GM18498 (cell line): ENCODE measurements around the gene GZF1.
A peak's percentile ranks its signal among the peaks of the same experiment; 100 is the strongest.

Source experiments
- ATAC-seq: cut with Tn5 transposase; IDR thresholded peaks from one replicate; pipeline ENCODE4 v1.9.1; 2021; ENCODE audit warnings: mild to moderate bottlenecking, moderate library complexity; ENCODE audit not compliant: unreplicated experiment

Gene GZF1

DNA sequence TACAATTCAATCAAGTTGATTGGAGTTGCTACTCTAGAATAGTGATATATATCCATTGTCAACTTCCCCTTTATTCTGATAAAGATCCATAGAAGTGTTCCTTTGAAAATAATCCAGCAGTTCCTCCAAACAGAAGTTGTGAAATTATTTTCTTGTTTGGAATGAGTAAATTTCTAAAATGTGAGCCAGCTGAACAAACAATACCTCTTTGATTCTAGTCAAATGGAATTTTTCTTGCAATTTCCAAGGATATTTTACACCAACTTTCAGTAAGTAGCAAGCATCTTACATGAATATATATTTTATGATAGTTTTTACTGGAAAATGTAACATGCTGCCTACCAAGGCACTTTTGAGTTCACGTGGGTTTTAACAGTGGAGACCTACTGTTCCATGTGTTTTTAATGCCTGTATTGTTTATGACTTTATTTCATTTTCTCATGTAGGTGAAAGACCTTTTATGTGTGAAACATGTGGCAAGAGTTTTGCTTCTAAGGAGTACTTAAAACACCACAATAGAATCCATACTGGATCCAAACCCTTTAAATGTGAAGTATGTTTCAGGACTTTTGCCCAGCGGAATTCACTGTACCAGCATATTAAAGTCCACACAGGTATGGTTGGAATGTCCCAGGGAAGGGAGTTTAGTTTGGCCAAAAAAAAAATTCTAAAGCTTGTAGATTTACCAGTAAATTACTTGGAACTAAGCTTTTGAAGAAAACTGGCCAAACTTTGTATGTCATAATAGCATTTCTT, 6.5 kb downstream of the GZF1 start:
- no peak for ATAC-seq

- ATAC-seq = no peak
Observed at GRCh38 chr20:23369072-23369823, 7.3 kb downstream of the GZF1 start.

GRCh38 chr20:23370274-23370673, 8.3 kb downstream of the GZF1 start:
- no peak for ATAC-seq

DNA sequence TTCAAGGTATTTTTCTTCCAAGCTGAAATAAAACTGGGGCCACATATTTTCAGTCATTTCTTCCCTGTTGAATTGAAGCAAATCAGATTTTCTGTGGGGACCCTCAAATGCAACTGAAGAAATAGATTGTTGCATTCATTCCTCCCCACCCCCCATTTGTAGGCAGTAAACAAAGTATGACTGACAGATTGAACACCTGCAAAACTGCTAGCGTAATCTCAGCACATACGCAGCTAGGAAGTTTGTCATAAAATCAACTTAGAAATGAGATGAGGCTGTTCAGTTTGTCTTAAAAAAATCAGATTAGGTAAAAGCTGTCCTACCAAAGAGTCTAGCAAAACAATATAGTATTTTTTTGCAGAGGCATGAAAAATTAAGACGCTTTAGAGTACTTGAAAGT, 8.9 kb downstream of the GZF1 start:
- no peak for ATAC-seq

GRCh38 chr20:23371496-23371895, 9.5 kb downstream of the GZF1 start:
- no peak for ATAC-seq

GRCh38 chr20:23374441-23374840, 12.5 kb downstream of the GZF1 start:
- ATAC-seq = no peak

GRCh38 chr20:23375827-23376226, 13.8 kb downstream of the GZF1 start:
- no peak for ATAC-seq

DNA sequence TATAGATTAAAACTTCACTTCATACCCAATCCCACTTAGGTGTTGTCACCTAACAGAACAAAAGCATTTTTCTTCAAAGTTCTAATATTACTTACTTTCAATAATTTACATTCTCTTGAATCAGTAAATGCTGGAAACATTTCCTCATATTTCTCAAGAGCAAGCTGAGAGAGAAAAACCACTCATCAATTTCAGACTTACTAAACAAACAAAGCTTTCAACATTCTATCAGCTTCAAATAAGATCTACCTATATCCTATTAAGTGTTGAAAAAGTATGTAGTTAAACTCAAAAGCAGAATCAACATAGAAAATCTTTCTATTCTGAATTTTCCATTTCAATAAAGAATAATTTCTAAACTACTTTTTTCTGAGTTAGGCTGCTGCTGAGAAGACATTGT, 17.8 kb downstream of the GZF1 start:
- no peak for ATAC-seq

DNA sequence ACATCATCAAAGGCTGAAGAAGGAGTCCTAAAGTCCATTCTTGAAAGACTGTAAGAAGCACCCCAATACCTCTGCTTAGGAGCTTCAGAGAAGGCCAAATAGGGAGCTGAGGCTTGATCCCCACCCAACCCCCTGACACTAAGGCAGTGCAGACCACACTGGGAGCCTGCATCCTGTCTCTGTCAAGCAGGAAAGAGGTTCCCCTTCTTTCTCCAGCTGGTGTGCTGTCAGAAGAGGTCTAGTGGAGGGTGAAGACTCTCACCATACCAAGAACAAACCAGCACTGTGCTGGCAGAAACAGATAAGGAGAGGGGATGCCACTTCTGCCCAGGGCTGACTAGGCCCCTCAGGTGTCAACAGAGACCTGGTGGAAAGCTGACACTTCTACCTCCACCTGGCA, 19.9 kb downstream of the GZF1 start:
- ATAC-seq = no peak

GRCh38 chr20:23386304-23387117, 24.5 kb downstream of the GZF1 start:
- ATAC-seq = no peak

- no peak for ATAC-seq
Observed at GRCh38 chr20:23387118-23387443, 25.1 kb downstream of the GZF1 start.

DNA sequence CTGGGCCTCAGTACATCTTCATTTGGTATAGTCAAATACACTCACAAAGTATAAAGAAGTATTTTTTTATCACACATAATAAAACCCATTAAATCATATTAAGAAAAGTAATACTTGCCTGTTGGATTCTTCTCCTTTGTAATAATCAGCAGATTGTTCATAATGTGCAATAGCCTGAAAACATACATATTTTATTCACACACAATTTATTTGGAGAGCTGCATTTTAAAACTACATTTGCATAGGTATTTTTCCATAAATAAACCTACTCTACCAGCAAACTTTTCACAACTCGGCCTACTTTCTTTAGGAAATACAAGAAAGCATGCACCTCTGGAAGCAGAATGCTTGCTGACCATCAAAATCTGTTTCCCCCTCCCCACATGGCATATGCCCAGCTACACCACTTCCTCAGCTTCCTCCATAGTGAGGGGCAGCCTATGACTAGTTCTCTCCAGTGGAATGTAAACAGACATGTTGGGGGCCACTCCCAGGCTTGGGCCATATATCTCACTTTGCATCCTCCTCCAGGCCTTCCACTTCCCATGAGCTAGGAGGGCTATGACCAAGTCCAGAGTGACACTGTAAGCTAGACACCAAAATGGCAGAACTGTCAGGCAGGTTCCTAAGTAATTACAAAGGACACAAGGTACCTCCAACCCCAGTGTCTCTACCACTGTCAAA, 28.3 kb downstream of the GZF1 start:
- ATAC-seq = no peak

DNA sequence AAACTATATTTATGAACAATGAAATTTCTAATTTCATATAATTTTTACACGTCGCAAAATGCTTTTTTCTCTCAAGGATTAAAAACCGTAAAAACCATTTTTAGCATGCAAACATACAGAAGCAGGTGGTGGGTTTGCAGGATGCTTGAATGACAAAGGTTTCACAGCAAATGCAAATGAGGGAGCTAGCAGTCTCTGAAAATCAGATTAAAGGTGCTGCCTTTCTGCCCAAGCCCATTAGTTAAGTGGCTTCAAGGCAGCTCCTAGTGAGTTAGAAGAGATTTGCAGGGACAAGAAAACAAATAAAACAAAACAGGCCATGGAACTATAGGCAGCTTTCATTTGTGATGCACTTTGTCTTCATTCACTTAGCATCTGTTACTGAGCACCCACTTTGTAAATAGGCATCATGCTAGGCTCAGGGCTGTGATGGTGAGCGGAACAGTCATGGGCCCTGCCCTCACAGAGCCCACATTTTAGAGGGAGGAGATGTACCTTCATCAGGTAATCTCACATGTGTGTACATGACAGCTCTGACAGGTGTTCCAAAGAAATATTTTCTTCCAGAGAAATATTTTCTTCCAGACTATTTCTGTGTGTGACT, 29.8 kb downstream of the GZF1 start:
- no peak for ATAC-seq

GRCh38 chr20:23393996-23394775, 32.2 kb downstream of the GZF1 start:
- no peak for ATAC-seq

DNA sequence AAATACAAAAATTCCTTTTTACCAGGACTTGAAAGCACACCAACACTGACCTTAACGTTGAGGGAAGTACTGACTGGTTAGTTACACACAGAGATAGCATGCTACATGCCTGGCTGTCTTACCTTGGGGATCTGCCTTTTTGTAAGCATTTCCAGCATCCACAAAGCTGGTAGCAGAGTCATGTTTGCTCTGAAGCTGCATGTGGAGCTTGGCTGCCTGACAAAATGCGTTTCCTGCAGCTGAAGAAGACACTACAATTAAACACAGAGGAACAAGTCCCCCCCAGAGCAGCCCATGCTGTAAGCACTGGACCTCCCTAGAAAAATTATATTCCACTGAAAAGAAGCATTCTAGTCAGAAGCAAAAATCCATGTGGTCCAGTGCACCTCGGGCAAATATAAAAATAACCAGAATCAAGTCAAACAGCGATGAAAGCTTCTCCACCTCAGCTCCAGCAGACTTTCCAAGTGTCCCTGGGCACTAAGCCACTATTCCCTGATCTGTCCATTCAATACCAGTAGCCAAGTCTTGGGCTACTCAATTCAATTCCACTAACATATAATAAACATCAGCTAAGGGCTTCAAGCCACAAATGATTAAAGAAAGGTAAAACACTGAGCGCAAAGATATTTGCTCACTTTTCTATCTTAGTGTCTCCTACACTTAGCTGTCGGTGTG, 35.1 kb downstream of the GZF1 start:
- ATAC-seq = no peak

GRCh38 chr20:23397961-23398360, 36.0 kb downstream of the GZF1 start:
- ATAC-seq = no peak

- ATAC-seq = peak; percentile 66
Observed at GRCh38 chr20:23399568-23400241, 37.7 kb downstream of the GZF1 start.

DNA sequence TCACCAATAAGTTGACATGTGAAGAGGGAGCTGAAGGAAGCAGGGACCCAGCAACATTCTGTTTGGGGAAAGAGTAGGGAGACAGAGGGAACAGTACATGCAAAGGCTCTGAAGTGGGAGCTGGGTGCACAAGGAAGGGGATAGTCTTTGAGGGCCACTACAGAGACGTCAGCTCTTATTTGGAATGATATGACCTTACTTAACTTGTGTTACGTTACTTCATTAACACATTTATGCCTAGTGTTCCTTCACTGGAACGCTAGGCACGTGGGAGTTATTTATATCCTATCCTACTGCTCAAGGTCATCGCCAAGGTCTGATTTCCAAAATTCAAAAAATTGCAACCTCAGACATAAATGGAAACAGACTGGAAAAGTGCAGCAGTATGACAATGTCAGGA, 39.1 kb downstream of the GZF1 start:
- no peak for ATAC-seq

DNA sequence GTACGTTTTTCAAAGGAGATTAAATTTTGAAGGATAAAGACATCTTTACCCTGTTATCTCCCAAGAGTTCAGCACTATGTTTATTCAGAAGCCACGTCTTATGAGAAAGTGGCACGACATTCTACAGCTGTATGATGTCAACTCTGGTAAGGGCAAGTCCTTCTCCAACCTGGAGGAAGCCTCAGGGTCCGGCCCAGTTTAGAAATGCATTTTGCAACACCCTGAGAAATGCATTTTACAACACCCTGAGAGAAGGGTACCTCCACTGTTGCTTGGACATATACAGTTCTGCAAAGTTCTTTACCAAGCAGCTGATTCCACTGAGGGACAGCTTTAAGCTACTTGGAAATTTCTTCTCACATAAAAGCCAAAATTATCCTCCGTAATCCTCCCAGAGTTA, 41.8 kb downstream of the GZF1 start:
- no peak for ATAC-seq
